CD14-positive monocyte (primary cell): ENCODE results near the gene KLHDC10. TPM values are rescaled to one million over a fixed set of nuclear protein-coding genes. Genes with fewer than 3 reads are reported as not detected.
"Not testable (repeated sequence)": the region's sequence is repeated elsewhere in the genome, so short reads cannot be mapped to it uniquely, and the experiment has no call there.

Experiments used
- DNase-seq, 3 donors: peaks; one replicate each; pipeline ENCODE4 v3.0.0-alpha.2; 2011 to 2022
- H2AFZ ChIP-seq: 2 replicates; pipeline ENCODE4 v1.6.0; 2012; ENCODE audit warnings: mild to moderate bottlenecking, low read depth, low read length, inconsistent platforms; ENCODE audit not compliant: insufficient read depth, poor library complexity, severe bottlenecking
- H3K27ac ChIP-seq, 2 donors: 1 replicate in 1 of 2; 2 replicates in 1 of 2; pipeline ENCODE4 v1.5.1; 2012 to 2013; ENCODE audit warnings: low read length in 2 of 2, control low read depth in 1 of 2, inconsistent platforms in 1 of 2, low read depth in 1 of 2, mild to moderate bottlenecking in 1 of 2
- H3K27me3 ChIP-seq, 2 donors: one replicate each; pipeline versions ENCODE4 v1.6.0 to v1.6.1; 2011 to 2013; ENCODE audit warnings: low read length in 2 of 2; ENCODE audit not compliant: control insufficient read depth in 2 of 2, insufficient read depth in 2 of 2
- H3K36me3 ChIP-seq, 2 donors: replicated peaks in 1 of 2; 1 replicate in 1 of 2; 2 replicates in 1 of 2; pipeline versions ENCODE4 v1.5.1 to v1.6.1; 2012 to 2013; ENCODE audit warnings: low read length in 2 of 2, control low read depth in 1 of 2, inconsistent platforms in 1 of 2, mild to moderate bottlenecking in 1 of 2; ENCODE audit not compliant: insufficient read depth in 2 of 2, control insufficient read depth in 1 of 2
- H3K4me1 ChIP-seq, 2 donors: 1 replicate in 1 of 2; 2 replicates in 1 of 2; pipeline versions ENCODE4 v1.5.1 to v1.6.1; 2012 to 2013; ENCODE audit warnings: low read length in 2 of 2, control low read depth in 1 of 2, inconsistent platforms in 1 of 2, mild to moderate bottlenecking in 1 of 2, moderate library complexity in 1 of 2; ENCODE audit not compliant: insufficient read depth in 2 of 2, control insufficient read depth in 1 of 2
- H3K4me2 ChIP-seq: replicated peaks from 2 replicates; pipeline ENCODE3; 2012; ENCODE audit warnings: low read length, moderate library complexity, mild to moderate bottlenecking; ENCODE audit not compliant: poor library complexity, severe bottlenecking; ENCODE audit errors: extremely low read depth
- H3K4me3 ChIP-seq, 3 experiments: fragments of 200-600 bp in 1 of 3; sonication (generic) in 1 of 3; replicated peaks in 1 of 3; 1 replicate in 2 of 3; 2 replicates in 1 of 3; pipeline ENCODE4 v1.5.1; 2011 to 2013; ENCODE audit warnings: low read length in 3 of 3, mild to moderate bottlenecking in 3 of 3, control low read depth in 2 of 3, low read depth in 2 of 3, inconsistent platforms in 1 of 3, moderate library complexity in 1 of 3
- H3K79me2 ChIP-seq: 2 replicates; pipeline ENCODE4 v1.6.0; 2012; ENCODE audit warnings: mild to moderate bottlenecking, control low read depth, inconsistent platforms, low read length, moderate library complexity; ENCODE audit not compliant: insufficient read depth
- H3K9ac ChIP-seq: 2 replicates; pipeline ENCODE4 v1.6.0; 2017; ENCODE audit warnings: low read length, mild to moderate bottlenecking; ENCODE audit not compliant: insufficient read depth, poor library complexity, severe bottlenecking
- H3K9me3 ChIP-seq, 2 donors: replicated peaks in 1 of 2; 1 replicate in 1 of 2; 2 replicates in 1 of 2; pipeline versions ENCODE4 v1.5.1 to v1.6.1; 2012 to 2013; ENCODE audit warnings: low read length in 2 of 2, control low read depth in 1 of 2; ENCODE audit not compliant: control insufficient read depth in 1 of 2, insufficient read depth in 1 of 2
- H4K20me1 ChIP-seq: 2 replicates; pipeline ENCODE4 v1.6.0; 2012; ENCODE audit warnings: mild to moderate bottlenecking, low read length, control low read depth, moderate library complexity; ENCODE audit not compliant: insufficient read depth
- H3K27ac Mint-ChIP-seq, 7 donors: one replicate each; pipeline ENCODE4 v1.8.0; 2020; ENCODE audit warnings: mild to moderate bottlenecking in 7 of 7, mixed read lengths in 7 of 7, moderate library complexity in 6 of 7, inconsistent platforms in 2 of 7
- H3K27me3 Mint-ChIP-seq, 3 donors: one replicate each; pipeline ENCODE4 v1.8.0; 2021 to 2022; ENCODE audit warnings: low read depth in 3 of 3, mild to moderate bottlenecking in 3 of 3, mixed read lengths in 3 of 3, moderate library complexity in 3 of 3, inconsistent platforms in 1 of 3
- H3K36me3 Mint-ChIP-seq, 2 donors: one replicate each; pipeline ENCODE4 v1.8.0; 2020; ENCODE audit warnings: mixed read lengths in 2 of 2, inconsistent platforms in 1 of 2, mild to moderate bottlenecking in 1 of 2
- H3K4me1 Mint-ChIP-seq: one replicate; pipeline ENCODE4 v1.8.0; 2020; ENCODE audit warnings: mild to moderate bottlenecking, mixed read lengths
- H3K4me3 Mint-ChIP-seq, 2 donors: one replicate each; pipeline ENCODE4 v1.8.0; 2020; ENCODE audit warnings: mild to moderate bottlenecking in 2 of 2, mixed read lengths in 2 of 2, moderate library complexity in 1 of 2
- H3K9me3 Mint-ChIP-seq, 7 donors: one replicate each; pipeline ENCODE4 v1.8.0; 2020 to 2022; ENCODE audit warnings: mixed read lengths in 7 of 7, mild to moderate bottlenecking in 6 of 7, moderate library complexity in 6 of 7, inconsistent platforms in 2 of 7
- CTCF ChIP-seq: fragments of 200-600 bp; IDR thresholded peaks from one replicate; pipeline ENCODE4 v1.8.0; 2022; ENCODE audit warnings: antibody characterized with exemption, mild to moderate bottlenecking
- WGBS: methylation state at CpG from one replicate; pipeline ENCODE4 v1.1.5; 2013; ENCODE audit warnings: missing lambda C conversion rate; ENCODE audit not compliant: insufficient coverage; 5-methylcytosine and 5-hydroxymethylcytosine counted together
- intact Hi-C, 2 donors: fragments of 100-400 bp; cut with micrococcal nuclease; formaldehyde crosslinking; loops; one replicate each; pipeline versions ENCODE4 v1.15.0 to v1.15.1; 2023
- polyA plus RNA-seq, 3 donors: library from polyadenylated mRNA; depleted of rRNA in 1 of 3; unstranded in 2 of 3; stranded (reverse) in 1 of 3; fragments of 300-500 nt in 2 of 3; fragments of >200 nt in 1 of 3; fragmentation: Illumina TruSeq in 2 of 3; gene quantifications; 1 replicate in 2 of 3; 2 replicates in 1 of 3; pipeline ENCODE4 v1.2.3, GENCODE V29; 2012 to 2021

The KLHDC10 gene
- polyA plus RNA-seq, 3 donors: 1.1 to 13.9 (median 2.9) TPM

- Mint-ChIP-seq H3K36me3 (peaks cover 7 to 9% of the 10 kb centered on the region in 2 donors), H3K27me3 (peaks cover 1 to 6% (median 5%) of the 10 kb centered on the region in 3 donors), H3K4me1 (peaks cover 10% of the 10 kb centered on the region), H3K4me3 (no peak overlapping the region), H3K27ac (no peak overlapping the region), H3K9me3 (peaks cover 0 to 2% (median 0%) of the 10 kb centered on the region in 7 donors)
- no peak for DNase-seq
- H4K20me1 ChIP-seq: no peaks in the 10 kb centered on the region
- H3K27me3 ChIP-seq: no peaks in the 10 kb centered on the region
- no peak overlapping the region for H2AFZ ChIP-seq
- WGBS: 83% methylated on average over 12 of the region's 14 CpGs
- H3K4me2 ChIP-seq: no peak overlapping the region
- H3K9me3 ChIP-seq: no peaks in the 10 kb centered on the region
- intact Hi-C loops: no loop called here
- H3K9ac ChIP-seq: no peak overlapping the region
- H3K36me3 ChIP-seq: no peaks in the 10 kb centered on the region
- TF ChIP-seq CTCF: no peak
- H3K4me1 ChIP-seq: peaks cover 10 to 12% of the 10 kb centered on the region in 2 donors
- H3K27ac ChIP-seq: no peak overlapping the region
- H3K4me3 ChIP-seq: no peak overlapping the region
- no peaks in the 10 kb centered on the region for H3K79me2 ChIP-seq
Measured at GRCh38 chr7:130144312-130145171, 74.2 kb downstream of the KLHDC10 start.

- H3K79me2 ChIP-seq: no peaks in the 10 kb centered on the region
- Mint-ChIP-seq H3K27ac (no peak overlapping the region), H3K27me3 (peaks cover 1 to 6% (median 4%) of the 10 kb centered on the region in 3 donors), H3K36me3 (peaks cover 3% of the 10 kb centered on the region in 2 donors), H3K4me3 (no peak overlapping the region), H3K4me1 (peaks cover 13% of the 10 kb centered on the region), H3K9me3 (peaks cover 0 to 2% (median 0%) of the 10 kb centered on the region in 7 donors)
- no peak for TF ChIP-seq CTCF
- no peak overlapping the region for H3K4me2 ChIP-seq
- no peak overlapping the region for H2AFZ ChIP-seq
- no peaks in the 10 kb centered on the region for H4K20me1 ChIP-seq
- DNase-seq: no peak
- no peaks in the 10 kb centered on the region for H3K36me3 ChIP-seq
- no peaks in the 10 kb centered on the region for H3K27me3 ChIP-seq
- intact Hi-C loops: no loop called here
- no peak overlapping the region for H3K4me3 ChIP-seq
- H3K9me3 ChIP-seq: no peaks in the 10 kb centered on the region
- 97% methylated on average over 12 of the region's 14 CpGs for WGBS
- no peak overlapping the region for H3K9ac ChIP-seq
- H3K27ac ChIP-seq: no peak overlapping the region
- H3K4me1 ChIP-seq: peaks cover 10 to 11% of the 10 kb centered on the region in 2 donors
Measured at GRCh38 chr7:130145424-130146100, 75.2 kb downstream of the KLHDC10 start.

- H3K9ac ChIP-seq, H3K79me2 ChIP-seq, H3K27ac Mint-ChIP-seq, H3K4me2 ChIP-seq, H3K9me3 Mint-ChIP-seq, H3K36me3 Mint-ChIP-seq, H3K4me1 ChIP-seq, H3K27ac ChIP-seq, H3K4me3 Mint-ChIP-seq, H3K9me3 ChIP-seq, intact Hi-C loops, H2AFZ ChIP-seq, H4K20me1 ChIP-seq, H3K4me1 Mint-ChIP-seq, H3K27me3 Mint-ChIP-seq, H3K27me3 ChIP-seq, H3K4me3 ChIP-seq, DNase-seq, H3K36me3 ChIP-seq: not testable (repeated sequence)
- no CpG with 5 or more reads among the region's 5 CpGs for WGBS
Measured at GRCh38 chr7:130146142-130146541, 75.8 kb downstream of the KLHDC10 start.
